ENCODE measurements around the gene HSD3B7.

DNA sequence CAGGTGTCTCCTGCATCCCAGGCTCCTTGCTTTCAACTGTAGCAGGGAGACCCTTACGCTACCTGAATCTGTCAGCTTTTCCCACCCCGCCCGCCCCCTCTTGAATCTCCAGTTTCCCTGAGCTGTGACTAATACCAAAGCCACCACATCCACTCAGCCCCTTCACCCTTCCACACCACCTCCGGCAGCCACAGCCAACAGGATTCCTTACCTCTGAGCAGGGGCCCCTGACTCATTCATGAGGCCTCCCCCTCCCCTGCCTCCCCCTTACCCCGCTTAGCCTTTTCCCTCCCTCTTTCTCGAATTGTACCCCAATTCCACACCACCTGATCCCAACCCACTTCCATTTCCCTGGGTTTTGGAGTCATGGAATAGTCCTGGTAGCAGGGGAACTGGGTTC, 23.1 kb downstream of the HSD3B7 start:
- TF ChIP-seq, protein P1, sequence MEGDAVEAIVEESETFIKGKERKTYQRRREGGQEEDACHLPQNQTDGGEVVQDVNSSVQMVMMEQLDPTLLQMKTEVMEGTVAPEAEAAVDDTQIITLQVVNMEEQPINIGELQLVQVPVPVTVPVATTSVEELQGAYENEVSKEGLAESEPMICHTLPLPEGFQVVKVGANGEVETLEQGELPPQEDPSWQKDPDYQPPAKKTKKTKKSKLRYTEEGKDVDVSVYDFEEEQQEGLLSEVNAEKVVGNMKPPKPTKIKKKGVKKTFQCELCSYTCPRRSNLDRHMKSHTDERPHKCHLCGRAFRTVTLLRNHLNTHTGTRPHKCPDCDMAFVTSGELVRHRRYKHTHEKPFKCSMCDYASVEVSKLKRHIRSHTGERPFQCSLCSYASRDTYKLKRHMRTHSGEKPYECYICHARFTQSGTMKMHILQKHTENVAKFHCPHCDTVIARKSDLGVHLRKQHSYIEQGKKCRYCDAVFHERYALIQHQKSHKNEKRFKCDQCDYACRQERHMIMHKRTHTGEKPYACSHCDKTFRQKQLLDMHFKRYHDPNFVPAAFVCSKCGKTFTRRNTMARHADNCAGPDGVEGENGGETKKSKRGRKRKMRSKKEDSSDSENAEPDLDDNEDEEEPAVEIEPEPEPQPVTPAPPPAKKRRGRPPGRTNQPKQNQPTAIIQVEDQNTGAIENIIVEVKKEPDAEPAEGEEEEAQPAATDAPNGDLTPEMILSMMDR (IDR thresholded peaks at IDR 0.05), result no peak
- no peak for TF ChIP-seq TCF7L2 (IDR thresholded peaks at IDR 0.05; ENCODE audit: low read depth, low read length)
- no peak for TF ChIP-seq SIN3A (IDR thresholded peaks at IDR 0.05; ENCODE audit: borderline replicate concordance, insufficient read depth, low read depth, low read length)
- TF ChIP-seq, protein P2, sequence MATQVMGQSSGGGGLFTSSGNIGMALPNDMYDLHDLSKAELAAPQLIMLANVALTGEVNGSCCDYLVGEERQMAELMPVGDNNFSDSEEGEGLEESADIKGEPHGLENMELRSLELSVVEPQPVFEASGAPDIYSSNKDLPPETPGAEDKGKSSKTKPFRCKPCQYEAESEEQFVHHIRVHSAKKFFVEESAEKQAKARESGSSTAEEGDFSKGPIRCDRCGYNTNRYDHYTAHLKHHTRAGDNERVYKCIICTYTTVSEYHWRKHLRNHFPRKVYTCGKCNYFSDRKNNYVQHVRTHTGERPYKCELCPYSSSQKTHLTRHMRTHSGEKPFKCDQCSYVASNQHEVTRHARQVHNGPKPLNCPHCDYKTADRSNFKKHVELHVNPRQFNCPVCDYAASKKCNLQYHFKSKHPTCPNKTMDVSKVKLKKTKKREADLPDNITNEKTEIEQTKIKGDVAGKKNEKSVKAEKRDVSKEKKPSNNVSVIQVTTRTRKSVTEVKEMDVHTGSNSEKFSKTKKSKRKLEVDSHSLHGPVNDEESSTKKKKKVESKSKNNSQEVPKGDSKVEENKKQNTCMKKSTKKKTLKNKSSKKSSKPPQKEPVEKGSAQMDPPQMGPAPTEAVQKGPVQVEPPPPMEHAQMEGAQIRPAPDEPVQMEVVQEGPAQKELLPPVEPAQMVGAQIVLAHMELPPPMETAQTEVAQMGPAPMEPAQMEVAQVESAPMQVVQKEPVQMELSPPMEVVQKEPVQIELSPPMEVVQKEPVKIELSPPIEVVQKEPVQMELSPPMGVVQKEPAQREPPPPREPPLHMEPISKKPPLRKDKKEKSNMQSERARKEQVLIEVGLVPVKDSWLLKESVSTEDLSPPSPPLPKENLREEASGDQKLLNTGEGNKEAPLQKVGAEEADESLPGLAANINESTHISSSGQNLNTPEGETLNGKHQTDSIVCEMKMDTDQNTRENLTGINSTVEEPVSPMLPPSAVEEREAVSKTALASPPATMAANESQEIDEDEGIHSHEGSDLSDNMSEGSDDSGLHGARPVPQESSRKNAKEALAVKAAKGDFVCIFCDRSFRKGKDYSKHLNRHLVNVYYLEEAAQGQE (IDR thresholded peaks at IDR 0.05; ENCODE audit: insufficient read depth in 1 of 2, low read depth in 2 of 2, low read length in 1 of 2), result no peak
